Progenitor cell of endocrine pancreas (in vitro differentiated cells): ENCODE measurements around the gene PSMA4. TPM values are rescaled to one million over a fixed set of nuclear protein-coding genes. Genes with fewer than 3 reads are reported as not detected.
"Not testable (repeated sequence)": the region's sequence is repeated elsewhere in the genome, so short reads cannot be mapped to it uniquely, and the experiment has no call there.

ENCODE experiments used
- DNase-seq: peaks from one replicate; pipeline ENCODE4 v3.0.0; 2021; ENCODE audit warnings: low spot score; ENCODE audit not compliant: unreplicated experiment
- H3K27ac Mint-ChIP-seq: 2 replicates; pipeline ENCODE4 v1.8.0; 2021; ENCODE audit warnings: mild to moderate bottlenecking, moderate library complexity, mixed read lengths
- H3K27me3 Mint-ChIP-seq: 2 replicates; pipeline ENCODE4 v1.8.0; 2021; ENCODE audit warnings: mixed read lengths
- H3K36me3 Mint-ChIP-seq: 2 replicates; pipeline ENCODE4 v1.8.0; 2022; ENCODE audit warnings: mixed read lengths; ENCODE audit not compliant: insufficient read depth
- H3K4me1 Mint-ChIP-seq: 2 replicates; pipeline ENCODE4 v1.8.0; 2021; ENCODE audit warnings: low read depth, mixed read lengths
- H3K4me3 Mint-ChIP-seq: 2 replicates; pipeline ENCODE4 v1.8.0; 2021; ENCODE audit warnings: low read depth, mild to moderate bottlenecking, moderate library complexity, mixed read lengths
- H3K9me3 Mint-ChIP-seq: 2 replicates; pipeline ENCODE4 v1.8.0; 2021; ENCODE audit warnings: low read depth, mixed read lengths
- CTCF ChIP-seq: fragments of 200-600 bp; sonication (generic); IDR thresholded peaks from one replicate; pipeline ENCODE4 v1.5.0; 2021; ENCODE audit warnings: antibody characterized with exemption, mild to moderate bottlenecking; ENCODE audit not compliant: unreplicated experiment
- total RNA-seq: library from RNA; stranded (reverse); gene quantifications from 2 replicates; pipeline ENCODE4 v1.2.1, GENCODE V29; 2021

Gene PSMA4
- total RNA-seq, 1 donor from 2014 or later: 214 TPM

GRCh38 chr15:78533331-78533730 lies 6.9 kb upstream of the PSMA4 start:
- no peak overlapping the region for H3K4me3 Mint-ChIP-seq
- DNase-seq: no peak

GRCh38 chr15:78536134-78536533 lies 4.1 kb upstream of the PSMA4 start:
- Mint-ChIP-seq H3K4me3 (no peak overlapping the region), H3K4me1 (peaks cover 6% of the 10 kb centered on the region), H3K36me3 (no peaks in the 10 kb centered on the region), H3K27ac (no peak overlapping the region), H3K27me3 (no peaks in the 10 kb centered on the region), H3K9me3 (no peaks in the 10 kb centered on the region)
- no peak for TF ChIP-seq CTCF
- no peak for DNase-seq

More at GRCh38 chr15:78533331-78533730, 6.9 kb upstream of the PSMA4 start:
- Mint-ChIP-seq H3K36me3 (no peaks in the 10 kb centered on the region), H3K9me3 (no peaks in the 10 kb centered on the region), H3K27ac (no peak overlapping the region), H3K4me1 (peaks cover 6% of the 10 kb centered on the region), H3K27me3 (no peaks in the 10 kb centered on the region)
- TF ChIP-seq CTCF: no peak

GRCh38 chr15:78537266-78537905 lies 2.9 kb upstream of the PSMA4 start:
- H3K36me3 Mint-ChIP-seq: peaks cover 3% of the 10 kb centered on the region
- no peak for DNase-seq
- H3K27ac Mint-ChIP-seq: no peak overlapping the region
- no peaks in the 10 kb centered on the region for H3K27me3 Mint-ChIP-seq
- peaks cover 13% of the 10 kb centered on the region for H3K4me1 Mint-ChIP-seq
- TF ChIP-seq CTCF: no peak
- no peak overlapping the region for H3K4me3 Mint-ChIP-seq
- no peaks in the 10 kb centered on the region for H3K9me3 Mint-ChIP-seq

GRCh38 chr15:78538358-78538757 lies 1.9 kb upstream of the PSMA4 start:
- no peak for DNase-seq
- no peak for TF ChIP-seq CTCF
- Mint-ChIP-seq H3K27me3 (no peaks in the 10 kb centered on the region), H3K4me1 (peaks cover 15% of the 10 kb centered on the region), H3K27ac (no peak overlapping the region), H3K36me3 (peaks cover 3% of the 10 kb centered on the region), H3K9me3 (no peaks in the 10 kb centered on the region), H3K4me3 (peak overlapping the region; percentile 31)

GRCh38 chr15:78539464-78540140 lies 642 bp upstream of the PSMA4 start:
- not testable (repeated sequence) for DNase-seq, H3K27me3 Mint-ChIP-seq, H3K36me3 Mint-ChIP-seq

More at GRCh38 chr15:78539464-78540140, 642 bp upstream of the PSMA4 start:
- Mint-ChIP-seq H3K27ac (peak overlapping the region; percentile 99), H3K4me3 (peak overlapping the region; percentile 100), H3K4me1 (peaks cover 15% of the 10 kb centered on the region)
- H3K9me3 Mint-ChIP-seq: not testable (repeated sequence)
